Astrocyte of the spinal cord (primary cell): ENCODE measurements around the gene ARHGAP19.

Source experiments
- DNase-seq: peaks from one replicate; pipeline ENCODE4 v3.0.0; 2011; ENCODE audit warnings: low read depth, low spot score
- H3K4me3 ChIP-seq: 2 replicates; pipeline ENCODE4 v1.5.1; 2011; ENCODE audit warnings: low read depth, mild to moderate bottlenecking, low read length, moderate library complexity
- CTCF ChIP-seq: IDR thresholded peaks from 2 replicates; pipeline ENCODE4 v1.5.1; 2012; ENCODE audit warnings: low read depth, mild to moderate bottlenecking, low read length, inconsistent platforms
- in situ Hi-C: cut with HindIII; loops from 2 replicates; pipeline ENCODE4 v1.10.0; 2017; ENCODE audit warnings: low sequenced_read_pairs

ARHGAP19 gene

DNA sequence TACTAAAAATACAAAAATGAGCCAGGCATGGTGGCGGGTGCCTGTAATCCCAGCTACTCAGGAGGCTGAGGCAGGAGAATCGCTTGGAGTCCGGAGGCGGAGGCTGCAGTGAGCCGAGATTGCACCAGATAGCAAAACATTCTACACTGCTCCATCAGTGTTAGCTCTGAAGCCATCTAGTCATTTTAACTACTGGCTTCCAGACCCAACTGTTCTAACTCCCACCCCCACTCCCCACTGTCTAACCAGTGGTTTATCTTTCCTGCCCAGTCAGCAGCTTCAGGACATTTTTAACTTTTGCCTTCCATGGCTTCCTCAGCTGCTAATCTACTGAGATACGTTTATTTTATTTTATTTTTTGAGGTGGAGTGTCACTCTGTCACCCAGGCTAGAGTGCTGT, 20.5 kb upstream of the ARHGAP19 start:
- H3K4me3 ChIP-seq, result no peak overlapping the region
- in situ Hi-C loops, result no loop called here
- no peak for DNase-seq
- TF ChIP-seq CTCF, result no peak

DNA sequence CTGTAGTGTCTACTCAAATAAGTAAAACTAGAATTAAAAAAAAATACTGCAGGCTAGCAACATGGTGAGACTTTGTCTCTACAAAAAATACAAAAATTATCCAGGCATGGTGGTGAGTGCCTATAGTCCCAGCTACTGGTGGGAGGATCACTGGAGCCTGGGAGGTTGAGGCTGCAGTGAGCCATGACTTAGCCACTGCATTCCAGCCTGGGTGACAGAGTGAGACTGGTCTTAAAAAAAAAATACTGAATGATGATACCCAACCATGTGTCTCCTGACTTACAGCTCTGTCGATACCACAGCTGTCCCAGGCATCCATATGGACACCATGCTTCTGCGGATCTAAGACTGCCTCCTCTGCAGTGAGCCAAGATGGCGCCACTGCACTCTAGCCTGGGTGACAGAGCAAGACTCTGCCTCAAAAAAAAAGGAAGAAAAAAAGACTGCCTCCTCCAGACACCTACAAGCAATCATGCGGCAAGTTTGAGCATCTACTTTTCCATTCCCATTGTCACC, 18.7 kb upstream of the ARHGAP19 start:
- H3K4me3 ChIP-seq, result no peak overlapping the region
- DNase-seq, result no peak
- in situ Hi-C loops, result no loop called here
- TF ChIP-seq CTCF, result no peak

DNA sequence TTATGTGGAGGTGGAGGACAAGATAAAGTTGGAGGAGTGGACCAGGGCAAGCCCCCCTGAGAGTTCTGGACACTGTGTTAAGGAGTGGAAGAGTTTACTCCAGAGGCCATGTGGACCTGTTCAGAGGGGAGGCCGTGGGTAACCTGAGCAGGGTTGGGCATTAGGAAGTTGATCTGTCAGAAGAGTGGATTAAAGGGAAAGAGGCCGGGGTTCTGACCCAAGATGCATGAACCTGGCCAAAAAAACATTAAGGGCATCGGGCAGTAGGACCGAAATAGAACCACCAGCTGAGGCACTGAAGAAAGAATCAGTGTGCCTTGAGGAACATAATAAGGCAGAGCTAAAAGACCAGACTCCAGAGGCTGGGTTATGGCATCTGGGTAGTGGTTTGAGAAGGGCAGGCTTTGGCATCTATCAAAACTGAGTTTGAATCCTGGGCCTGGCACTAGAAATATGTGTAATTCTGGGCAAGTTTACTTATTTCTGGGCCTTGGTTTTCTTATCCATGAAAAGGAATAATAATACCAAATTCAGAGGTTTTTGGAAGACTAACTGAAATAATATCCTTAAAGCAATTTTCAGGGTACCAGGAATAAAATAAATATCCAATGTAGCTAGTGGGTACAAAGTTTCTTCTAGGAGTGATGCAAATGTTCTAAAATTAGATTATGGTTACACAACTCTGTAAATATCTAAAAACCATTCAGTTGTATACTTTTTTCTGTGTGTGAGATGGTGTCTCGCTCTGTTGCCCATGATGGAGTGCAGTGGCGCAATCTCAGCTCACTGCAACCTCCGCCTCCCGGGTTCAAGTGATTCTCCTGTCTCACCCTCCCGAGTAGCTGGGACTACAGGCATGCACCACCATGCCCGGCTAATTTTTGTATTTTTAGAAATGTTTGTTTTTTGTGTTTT, 15.7 kb upstream of the ARHGAP19 start:
- in situ Hi-C loops, result no loop called here
- DNase-seq, result no peak
- no peak for TF ChIP-seq CTCF
- H3K4me3 ChIP-seq, result no peak overlapping the region

GRCh38 chr10:97307441-97307840, 15.0 kb upstream of the ARHGAP19 start:
- in situ Hi-C loops, result no loop called here
- DNase-seq, result no peak
- TF ChIP-seq CTCF, result no peak
- no peak overlapping the region for H3K4me3 ChIP-seq

- TF ChIP-seq CTCF, result no peak
- DNase-seq, result no peak
Measured at GRCh38 chr10:97302088-97302791, 9.8 kb upstream of the ARHGAP19 start.

DNA sequence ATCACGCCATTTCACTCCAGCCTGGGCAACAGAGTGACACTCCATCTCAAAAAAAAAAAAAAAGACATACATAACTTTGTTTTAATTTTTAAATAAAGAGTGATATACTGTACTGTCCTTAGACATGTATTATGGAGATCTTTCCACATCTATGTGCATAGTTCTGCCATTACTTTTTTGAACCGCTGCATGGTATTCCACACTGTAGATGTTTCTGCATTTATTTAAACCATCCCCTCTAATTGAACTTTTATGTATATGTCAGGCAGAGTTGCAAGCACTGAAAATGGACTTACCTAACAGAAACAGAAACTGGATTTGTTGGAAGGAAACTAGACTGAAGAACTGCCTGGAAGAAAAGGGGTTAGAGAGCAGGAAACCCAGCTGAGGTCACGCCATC, 8.5 kb upstream of the ARHGAP19 start:
- H3K4me3 ChIP-seq, result no peak overlapping the region
- DNase-seq, result no peak

More at GRCh38 chr10:97302088-97302791, 9.8 kb upstream of the ARHGAP19 start:
- in situ Hi-C loops, result no loop called here
- H3K4me3 ChIP-seq, result no peak overlapping the region

More for the DNA sequence above, 8.5 kb upstream of the ARHGAP19 start:
- no peak for TF ChIP-seq CTCF
- in situ Hi-C loops, result no loop called here
